ENCODE results near the gene FBXO36. TPM values are rescaled to one million over a fixed set of nuclear protein-coding genes. Genes with fewer than 3 reads are reported as not detected.

The FBXO36 gene
- total RNA-seq, 1 donor: 5.5 TPM

GRCh38 chr2:229882583-229882982 lies 39.7 kb upstream of the FBXO36 start:
- TF ChIP-seq CTCF (IDR thresholded peaks at IDR 0.05; ENCODE audit: insufficient read depth, low read length): no peak
- no peak overlapping the region for H3K4me3 ChIP-seq (ENCODE audit: low read depth, low read length)
- DNase-seq (ENCODE audit: low read depth): no peak

- no peak overlapping the region for H3K4me3 ChIP-seq (ENCODE audit: low read depth, low read length)
- no peak for TF ChIP-seq CTCF (IDR thresholded peaks at IDR 0.05; ENCODE audit: insufficient read depth, low read length)
- no peak for DNase-seq (ENCODE audit: low read depth)
Measured at GRCh38 chr2:229884775-229885699, 37.3 kb upstream of the FBXO36 start.

GRCh38 chr2:229887441-229887840 lies 34.9 kb upstream of the FBXO36 start:
- no peak for TF ChIP-seq CTCF (IDR thresholded peaks at IDR 0.05; ENCODE audit: insufficient read depth, low read length)
- no peak for DNase-seq (ENCODE audit: low read depth)
- no peak overlapping the region for H3K4me3 ChIP-seq (ENCODE audit: low read depth, low read length)

- no peak for DNase-seq (ENCODE audit: low read depth)
- no peak for TF ChIP-seq CTCF (IDR thresholded peaks at IDR 0.05; ENCODE audit: insufficient read depth, low read length)
- no peak overlapping the region for H3K4me3 ChIP-seq (ENCODE audit: low read depth, low read length)
Measured at GRCh38 chr2:229888031-229888430, 34.3 kb upstream of the FBXO36 start.

GRCh38 chr2:229889023-229889422 lies 33.3 kb upstream of the FBXO36 start:
- no peak for DNase-seq (ENCODE audit: low read depth)
- no peak overlapping the region for H3K4me3 ChIP-seq (ENCODE audit: low read depth, low read length)
- no peak for TF ChIP-seq CTCF (IDR thresholded peaks at IDR 0.05; ENCODE audit: insufficient read depth, low read length)

GRCh38 chr2:229896857-229897256 lies 25.4 kb upstream of the FBXO36 start:
- no peak for TF ChIP-seq CTCF (IDR thresholded peaks at IDR 0.05; ENCODE audit: insufficient read depth, low read length)
- H3K4me3 ChIP-seq (ENCODE audit: low read depth, low read length): no peak overlapping the region
- no peak for DNase-seq (ENCODE audit: low read depth)

All from fibroblast of the aortic adventitia (primary cell).